AG09319 (cell line): ENCODE results near the gene TXNRD2.

Experiments used
- DNase-seq: peaks from one replicate; pipeline ENCODE4 v3.0.0-alpha.2; 2010; ENCODE audit warnings: low read depth; ENCODE audit errors: extremely low read depth
- TF ChIP-seq, protein P1 (sequence below): IDR thresholded peaks from 2 replicates; pipeline ENCODE4 v1.5.1; 2011; ENCODE audit warnings: low read depth, mild to moderate bottlenecking, inconsistent platforms, low read length, moderate library complexity

The TXNRD2 gene

DNA sequence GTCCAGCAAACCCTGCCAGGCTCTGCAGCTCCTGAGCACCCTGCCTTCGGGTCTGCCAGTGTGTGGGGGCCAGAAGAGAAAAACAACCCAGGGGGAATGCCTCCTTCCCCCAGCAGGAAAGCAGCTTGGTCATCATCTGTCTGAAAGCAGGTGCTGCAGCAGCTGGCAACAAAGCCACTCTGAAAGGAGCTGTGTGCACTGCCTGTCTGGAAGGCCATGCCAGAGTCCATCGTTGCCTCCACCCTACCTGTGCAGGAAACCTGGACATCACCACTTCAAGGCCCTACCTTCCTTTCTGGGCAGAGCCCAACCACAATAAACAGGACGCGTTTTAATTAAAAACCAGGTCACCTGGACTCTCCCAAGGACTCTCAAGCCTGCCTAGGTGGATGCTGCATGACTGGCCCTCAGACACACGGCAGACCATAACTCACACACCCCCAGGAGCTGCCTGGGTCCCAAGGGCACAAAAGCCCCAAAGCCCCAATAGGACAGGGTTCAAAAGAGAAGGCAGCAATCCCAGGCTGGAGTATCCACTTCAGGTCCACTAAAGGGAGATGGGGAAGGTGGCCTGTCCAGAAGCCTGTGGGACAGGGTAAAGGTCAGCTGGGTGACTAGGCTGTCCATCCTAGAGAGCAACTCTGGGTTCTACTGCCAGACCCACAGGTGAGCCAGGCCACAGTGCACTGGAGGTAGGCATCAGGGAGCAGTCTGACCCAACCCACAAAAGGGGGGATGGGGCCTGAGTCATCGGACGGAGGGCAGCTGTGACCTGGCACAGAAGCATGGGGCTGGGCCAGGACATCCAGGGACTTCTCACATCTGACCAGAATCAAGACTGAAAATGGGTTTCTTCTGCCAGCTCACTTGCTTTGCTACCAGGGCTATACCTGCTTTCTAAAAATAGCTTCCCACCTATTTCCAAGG lies 93.1 kb downstream of the TXNRD2 start:
- TF ChIP-seq, protein P1, sequence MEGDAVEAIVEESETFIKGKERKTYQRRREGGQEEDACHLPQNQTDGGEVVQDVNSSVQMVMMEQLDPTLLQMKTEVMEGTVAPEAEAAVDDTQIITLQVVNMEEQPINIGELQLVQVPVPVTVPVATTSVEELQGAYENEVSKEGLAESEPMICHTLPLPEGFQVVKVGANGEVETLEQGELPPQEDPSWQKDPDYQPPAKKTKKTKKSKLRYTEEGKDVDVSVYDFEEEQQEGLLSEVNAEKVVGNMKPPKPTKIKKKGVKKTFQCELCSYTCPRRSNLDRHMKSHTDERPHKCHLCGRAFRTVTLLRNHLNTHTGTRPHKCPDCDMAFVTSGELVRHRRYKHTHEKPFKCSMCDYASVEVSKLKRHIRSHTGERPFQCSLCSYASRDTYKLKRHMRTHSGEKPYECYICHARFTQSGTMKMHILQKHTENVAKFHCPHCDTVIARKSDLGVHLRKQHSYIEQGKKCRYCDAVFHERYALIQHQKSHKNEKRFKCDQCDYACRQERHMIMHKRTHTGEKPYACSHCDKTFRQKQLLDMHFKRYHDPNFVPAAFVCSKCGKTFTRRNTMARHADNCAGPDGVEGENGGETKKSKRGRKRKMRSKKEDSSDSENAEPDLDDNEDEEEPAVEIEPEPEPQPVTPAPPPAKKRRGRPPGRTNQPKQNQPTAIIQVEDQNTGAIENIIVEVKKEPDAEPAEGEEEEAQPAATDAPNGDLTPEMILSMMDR: no peak
- DNase-seq: no peak

DNA sequence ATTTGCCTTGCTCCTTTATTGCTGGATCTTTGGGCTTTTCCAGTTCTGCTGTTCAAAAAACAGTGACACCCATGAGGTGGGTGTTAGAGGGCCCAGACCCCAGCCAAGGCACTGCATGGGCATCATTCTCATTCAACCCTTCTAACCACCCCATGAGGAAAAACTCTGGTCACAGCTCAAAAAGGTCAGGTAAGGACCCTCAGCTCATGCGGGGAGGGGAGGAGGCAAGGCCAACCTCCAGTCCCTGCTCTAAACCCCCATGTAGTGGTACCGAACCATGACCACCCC lies 94.3 kb downstream of the TXNRD2 start:
- TF ChIP-seq, protein P1: no peak
- no peak for DNase-seq

DNA sequence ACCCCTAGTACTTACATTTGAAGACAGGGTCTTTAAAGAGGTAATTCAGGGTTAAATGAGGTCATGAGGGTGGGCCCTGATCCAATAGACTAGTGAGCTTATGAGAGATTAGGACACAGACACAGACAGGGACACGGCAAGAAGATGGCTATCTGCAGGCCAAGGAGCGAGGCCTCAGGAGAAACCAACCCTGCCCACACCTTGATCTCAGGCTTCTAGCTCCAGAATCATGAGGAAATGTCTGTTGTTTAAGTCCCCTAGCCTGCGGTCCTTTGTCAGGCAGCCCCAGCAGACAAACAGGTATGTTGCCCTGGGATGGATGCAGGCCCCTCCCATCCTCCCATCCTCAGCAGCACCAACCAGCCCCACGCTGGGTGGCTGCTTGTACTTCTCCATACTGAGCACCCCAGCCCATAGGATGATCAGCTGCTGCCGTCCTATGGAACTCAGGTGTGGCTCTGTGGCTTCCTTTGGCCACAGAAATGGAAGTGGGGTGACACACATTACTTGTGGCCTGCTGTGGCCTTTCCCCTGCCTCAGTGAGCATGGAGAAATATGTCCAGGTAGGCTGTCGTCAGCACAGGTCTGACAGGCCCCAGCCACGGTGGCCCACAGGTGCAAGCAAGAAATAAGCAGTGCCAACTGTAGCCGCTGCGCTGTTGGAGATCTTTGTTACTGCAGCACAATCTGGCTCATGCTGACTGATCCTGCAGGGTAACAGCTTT lies 94.8 kb downstream of the TXNRD2 start:
- TF ChIP-seq, protein P1: no peak
- DNase-seq: no peak

DNA sequence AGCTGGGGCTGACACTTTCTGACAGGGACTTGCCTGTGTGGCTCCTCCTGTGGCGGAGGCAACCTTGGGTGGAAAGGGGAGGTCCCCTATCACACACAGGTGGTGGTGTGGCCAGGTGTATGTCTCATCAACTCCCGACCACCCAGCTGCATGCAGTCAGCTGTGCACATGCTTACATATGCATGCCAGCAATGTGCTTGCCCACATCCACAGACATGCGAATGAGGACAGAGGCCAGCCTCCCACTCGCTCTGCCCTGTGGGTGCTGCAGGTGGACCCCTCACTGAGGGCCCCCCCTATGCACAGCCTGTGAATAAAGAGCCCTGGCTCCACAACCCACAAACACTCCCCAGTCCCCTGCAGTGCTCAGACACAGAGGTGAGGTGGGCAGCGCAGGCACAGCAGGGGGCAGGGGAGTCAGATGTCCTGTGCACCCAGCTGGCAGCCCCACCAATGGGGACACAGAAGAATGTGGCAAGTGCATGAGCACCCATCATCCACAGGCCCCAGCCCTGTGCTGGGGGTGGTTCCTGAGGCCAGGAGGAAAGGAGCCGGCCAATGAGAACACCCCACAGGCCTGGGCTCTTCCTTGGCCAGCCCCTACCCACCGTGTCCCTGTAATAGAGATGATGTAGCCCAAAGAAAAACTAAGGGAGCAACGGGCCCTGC lies 96.4 kb downstream of the TXNRD2 start:
- TF ChIP-seq, protein P1: no peak
- no peak for DNase-seq

DNA sequence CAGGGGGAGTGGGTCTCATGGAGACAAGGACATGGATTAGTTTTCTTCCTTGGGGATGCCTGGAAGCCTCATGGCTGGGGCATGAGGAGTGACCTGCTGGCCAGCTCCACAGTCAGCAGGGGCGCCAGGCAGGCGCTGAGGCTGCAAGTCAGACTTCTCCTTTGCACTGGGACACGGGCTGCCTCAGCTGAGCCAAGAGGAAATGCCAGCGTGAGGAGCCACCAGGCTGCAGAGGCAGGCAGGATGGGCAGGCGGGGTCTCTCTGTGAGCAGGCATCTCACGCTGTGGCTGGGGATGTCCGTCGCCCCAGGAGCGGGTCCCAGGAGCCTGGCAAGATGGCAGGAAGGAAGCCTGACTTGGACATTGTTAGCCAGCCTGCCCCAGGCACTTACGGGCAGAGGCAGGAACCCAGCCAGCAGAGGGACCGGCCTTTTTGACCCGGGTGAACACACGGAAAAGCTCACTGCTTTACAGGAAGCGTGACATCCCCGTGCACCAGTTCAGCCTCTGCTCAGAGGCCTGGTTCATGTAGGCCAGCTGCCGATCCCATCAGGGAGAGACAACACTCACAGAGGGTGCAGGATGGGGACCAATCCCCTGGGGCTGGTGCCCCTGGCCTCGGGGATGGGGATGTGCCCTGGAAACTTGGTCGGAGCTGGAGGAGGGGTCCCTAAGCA lies 97.1 kb downstream of the TXNRD2 start:
- TF ChIP-seq, protein P1: peak; percentile 11
- DNase-seq: peak; percentile 19

DNA sequence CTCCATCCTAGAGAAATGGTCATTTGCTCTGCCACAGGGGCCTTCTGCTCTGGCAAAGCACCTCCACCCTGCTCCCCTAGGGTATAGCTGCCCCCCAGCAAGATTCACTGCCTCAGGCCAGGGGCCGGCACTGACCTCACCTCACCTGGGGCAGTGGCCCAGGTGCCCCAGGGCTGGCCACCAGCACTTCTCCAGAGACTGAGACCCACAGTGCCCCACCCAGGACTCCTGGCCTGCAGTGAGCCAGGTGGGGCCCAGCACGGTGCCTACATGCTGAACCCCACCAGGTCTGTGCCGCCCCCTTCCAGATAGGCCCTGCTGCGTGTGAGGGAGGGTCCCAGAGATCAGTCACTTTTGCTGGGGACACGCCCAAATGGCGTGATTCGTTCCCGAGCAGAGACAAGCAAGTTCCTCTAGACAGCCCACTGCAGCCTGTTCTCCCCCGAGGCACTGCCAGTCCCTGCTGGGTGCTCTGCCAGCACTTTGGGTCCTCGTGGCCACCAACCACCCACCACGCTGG lies 97.7 kb downstream of the TXNRD2 start:
- TF ChIP-seq, protein P1: no peak
- DNase-seq: no peak
